OCI-LY3 (cell line): ENCODE measurements around the gene CELF1.

Experiments
- CTCF ChIP-seq: fragments of 200-600, 300-600 bp; sonication (generic); IDR thresholded peaks from 2 replicates; pipeline ENCODE4 v1.5.1; 2014; ENCODE audit warnings: antibody characterized with exemption, low read length, low read depth
- EZH2phosphoT487 ChIP-seq: fragments of 200-600 bp; shearing (Covaris generic); IDR thresholded peaks from 2 replicates; pipeline ENCODE4 v1.6.1; 2018; ENCODE audit warnings: antibody characterized with exemption, mixed run types, low read depth

- TF ChIP-seq CTCF = no peak
- no peak for TF ChIP-seq EZH2phosphoT487
Measured at GRCh38 chr11:47466701-47467250, 86.2 kb downstream of the CELF1 start.
